ENCODE results near the gene EVA1A.

The EVA1A gene

GRCh38 chr2:75475049-75475448 lies 85.7 kb downstream of the EVA1A start:
- no peak overlapping the region for H3K18ac ChIP-seq (ENCODE audit: low read depth in 1 of 2, low read length in 2 of 2)

GRCh38 chr2:75474115-75474514 lies 86.6 kb downstream of the EVA1A start:
- H2BK12ac ChIP-seq (ENCODE audit: low read length in 2 of 2), result no peak overlapping the region
- H3K23ac ChIP-seq (ENCODE audit: low read length in 2 of 2), result no peak overlapping the region
- no peaks in the 10 kb centered on the region for H3K36me3 ChIP-seq (ENCODE audit: control insufficient read depth in 1 of 2, insufficient read depth in 2 of 2, low read depth in 1 of 2, low read length in 2 of 2)
- no peak overlapping the region for H3K9ac ChIP-seq (ENCODE audit: low read length)
- H3K4me3 ChIP-seq (ENCODE audit: insufficient read depth in 1 of 2, low read depth in 1 of 2, low read length in 2 of 2), result no peak overlapping the region
- H4K8ac ChIP-seq (ENCODE audit: low read length), result no peak overlapping the region
- H2BK15ac ChIP-seq (ENCODE audit: low read depth, poor library complexity, severe bottlenecking), result no peak overlapping the region
- H3K9me3 ChIP-seq (ENCODE audit: control insufficient read depth, low read length), result no peaks in the 10 kb centered on the region
- H2BK5ac ChIP-seq (ENCODE audit: low read depth, low read length, poor library complexity, severe bottlenecking), result no peak overlapping the region
- 89% methylated on average over 7 of the region's 8 CpGs for WGBS
- no peak overlapping the region for H2AFZ ChIP-seq (ENCODE audit: low read depth, low read length)
- peaks cover 0 to 14% of the 10 kb centered on the region in 2 experiments for H3K27me3 ChIP-seq (ENCODE audit: control insufficient read depth in 1 of 2, insufficient read depth in 1 of 2, low read length in 2 of 2)
- H3K14ac ChIP-seq (ENCODE audit: low read length in 2 of 2), result no peak overlapping the region
- peak overlapping the region; percentile 24 for H3K4me2 ChIP-seq (ENCODE audit: low read length, poor library complexity, severe bottlenecking)
- DNase-seq, result no peak
- no peaks in the 10 kb centered on the region for H3K4me1 ChIP-seq (ENCODE audit: control insufficient read depth, insufficient read depth, low read depth, low read length)
- no peaks in the 10 kb centered on the region for H3K79me1 ChIP-seq (replicated peaks; ENCODE audit: low read length, poor library complexity, severe bottlenecking)
- no peak overlapping the region for H3K18ac ChIP-seq (ENCODE audit: low read depth in 1 of 2, low read length in 2 of 2)
- H2AK5ac ChIP-seq (ENCODE audit: low read length, severe bottlenecking), result no peak overlapping the region
- H4K91ac ChIP-seq (ENCODE audit: low read length), result no peak overlapping the region
- no peak overlapping the region for H3K4ac ChIP-seq (ENCODE audit: low read depth in 1 of 2, low read length in 2 of 2)
- H3K27ac ChIP-seq (ENCODE audit: low read length, poor library complexity, severe bottlenecking), result no peak overlapping the region
- H2BK120ac ChIP-seq (ENCODE audit: low read depth, low read length), result no peak overlapping the region

More at GRCh38 chr2:75475049-75475448, 85.7 kb downstream of the EVA1A start:
- Histone ChIP-seq H2BK5ac (ENCODE audit: low read depth, low read length, poor library complexity, severe bottlenecking) (no peak overlapping the region), H3K27me3 (ENCODE audit: control insufficient read depth in 1 of 2, insufficient read depth in 1 of 2, low read length in 2 of 2) (peaks cover 0 to 10% of the 10 kb centered on the region in 2 experiments), H3K23ac (ENCODE audit: low read length in 2 of 2) (no peak overlapping the region), H3K27ac (ENCODE audit: low read length, poor library complexity, severe bottlenecking) (no peak overlapping the region), H3K4me3 (ENCODE audit: insufficient read depth in 1 of 2, low read depth in 1 of 2, low read length in 2 of 2) (no peak overlapping the region), H3K4me1 (ENCODE audit: control insufficient read depth, insufficient read depth, low read depth, low read length) (no peaks in the 10 kb centered on the region), H4K91ac (ENCODE audit: low read length) (no peak overlapping the region), H2AK5ac (ENCODE audit: low read length, severe bottlenecking) (no peak overlapping the region), H3K14ac (ENCODE audit: low read length in 2 of 2) (no peak overlapping the region), H3K79me1 (replicated peaks; ENCODE audit: low read length, poor library complexity, severe bottlenecking) (no peaks in the 10 kb centered on the region), H3K36me3 (ENCODE audit: control insufficient read depth in 1 of 2, insufficient read depth in 2 of 2, low read depth in 1 of 2, low read length in 2 of 2) (no peaks in the 10 kb centered on the region), H2BK12ac (ENCODE audit: low read length in 2 of 2) (no peak overlapping the region), H4K8ac (ENCODE audit: low read length) (no peak overlapping the region), H2AFZ (ENCODE audit: low read depth, low read length) (no peak overlapping the region), H3K4ac (ENCODE audit: low read depth in 1 of 2, low read length in 2 of 2) (no peak overlapping the region), H3K4me2 (ENCODE audit: low read length, poor library complexity, severe bottlenecking) (no peak overlapping the region), H2BK120ac (ENCODE audit: low read depth, low read length) (no peak overlapping the region), H3K9me3 (ENCODE audit: control insufficient read depth, low read length) (no peaks in the 10 kb centered on the region), H3K9ac (ENCODE audit: low read length) (no peak overlapping the region), H2BK15ac (ENCODE audit: low read depth, poor library complexity, severe bottlenecking) (no peak overlapping the region)
- 86% methylated on average over 2 of the region's 2 CpGs for WGBS
- DNase-seq, result no peak

- Histone ChIP-seq H3K36me3 (ENCODE audit: control insufficient read depth in 1 of 2, insufficient read depth in 2 of 2, low read depth in 1 of 2, low read length in 2 of 2) (no peaks in the 10 kb centered on the region), H3K9me3 (ENCODE audit: control insufficient read depth, low read length) (no peaks in the 10 kb centered on the region), H2AK5ac (ENCODE audit: low read length, severe bottlenecking) (no peak overlapping the region), H3K27me3 (ENCODE audit: control insufficient read depth in 1 of 2, insufficient read depth in 1 of 2, low read length in 2 of 2) (peaks cover 5 to 8% of the 10 kb centered on the region in 2 experiments), H3K23ac (ENCODE audit: low read length in 2 of 2) (no peak overlapping the region), H3K9ac (ENCODE audit: low read length) (no peak overlapping the region), H2AFZ (ENCODE audit: low read depth, low read length) (no peak overlapping the region), H2BK12ac (ENCODE audit: low read length in 2 of 2) (no peak overlapping the region), H3K27ac (ENCODE audit: low read length, poor library complexity, severe bottlenecking) (no peak overlapping the region), H3K18ac (ENCODE audit: low read depth in 1 of 2, low read length in 2 of 2) (no peak overlapping the region), H3K4me1 (ENCODE audit: control insufficient read depth, insufficient read depth, low read depth, low read length) (peaks cover 2% of the 10 kb centered on the region), H3K79me1 (replicated peaks; ENCODE audit: low read length, poor library complexity, severe bottlenecking) (no peaks in the 10 kb centered on the region), H3K4ac (ENCODE audit: low read depth in 1 of 2, low read length in 2 of 2) (no peak overlapping the region), H2BK120ac (ENCODE audit: low read depth, low read length) (no peak overlapping the region), H2BK15ac (ENCODE audit: low read depth, poor library complexity, severe bottlenecking) (no peak overlapping the region), H3K4me3 (ENCODE audit: insufficient read depth in 1 of 2, low read depth in 1 of 2, low read length in 2 of 2) (no peak overlapping the region), H2BK5ac (ENCODE audit: low read depth, low read length, poor library complexity, severe bottlenecking) (no peak overlapping the region), H4K91ac (ENCODE audit: low read length) (no peak overlapping the region), H3K14ac (ENCODE audit: low read length in 2 of 2) (no peak overlapping the region), H3K4me2 (ENCODE audit: low read length, poor library complexity, severe bottlenecking) (no peak overlapping the region), H4K8ac (ENCODE audit: low read length) (no peak overlapping the region)
- peak; percentile 36 for DNase-seq
- WGBS, result 82% methylated on average over 2 of the region's 3 CpGs
Measured at GRCh38 chr2:75466708-75467311, 93.9 kb downstream of the EVA1A start.

- peak; percentile 44 for DNase-seq
- no peak overlapping the region for H3K14ac ChIP-seq (ENCODE audit: low read length in 2 of 2)
- H3K4me2 ChIP-seq (ENCODE audit: low read length, poor library complexity, severe bottlenecking), result no peak overlapping the region
- H3K18ac ChIP-seq (ENCODE audit: low read depth in 1 of 2, low read length in 2 of 2), result no peak overlapping the region
- H3K9ac ChIP-seq (ENCODE audit: low read length), result no peak overlapping the region
- no peak overlapping the region for H2AFZ ChIP-seq (ENCODE audit: low read depth, low read length)
- no peaks in the 10 kb centered on the region for H3K36me3 ChIP-seq (ENCODE audit: control insufficient read depth in 1 of 2, insufficient read depth in 2 of 2, low read depth in 1 of 2, low read length in 2 of 2)
- H3K9me3 ChIP-seq (ENCODE audit: control insufficient read depth, low read length), result no peaks in the 10 kb centered on the region
- no peak overlapping the region for H4K91ac ChIP-seq (ENCODE audit: low read length)
- H2AK5ac ChIP-seq (ENCODE audit: low read length, severe bottlenecking), result no peak overlapping the region
- no peak overlapping the region for H4K8ac ChIP-seq (ENCODE audit: low read length)
- H2BK15ac ChIP-seq (ENCODE audit: low read depth, poor library complexity, severe bottlenecking), result no peak overlapping the region
- H2BK12ac ChIP-seq (ENCODE audit: low read length in 2 of 2), result no peak overlapping the region
- H2BK120ac ChIP-seq (ENCODE audit: low read depth, low read length), result no peak overlapping the region
- H3K4ac ChIP-seq (ENCODE audit: low read depth in 1 of 2, low read length in 2 of 2), result no peak overlapping the region
- no peak overlapping the region for H3K4me3 ChIP-seq (ENCODE audit: insufficient read depth in 1 of 2, low read depth in 1 of 2, low read length in 2 of 2)
- no peak overlapping the region for H3K27ac ChIP-seq (ENCODE audit: low read length, poor library complexity, severe bottlenecking)
- peaks cover 2% of the 10 kb centered on the region for H3K4me1 ChIP-seq (ENCODE audit: control insufficient read depth, insufficient read depth, low read depth, low read length)
- no peak overlapping the region for H2BK5ac ChIP-seq (ENCODE audit: low read depth, low read length, poor library complexity, severe bottlenecking)
- WGBS, result 100% methylated on average over 1 of the region's 1 CpG
- H3K27me3 ChIP-seq (ENCODE audit: control insufficient read depth in 1 of 2, insufficient read depth in 1 of 2, low read length in 2 of 2), result peaks cover 5 to 8% of the 10 kb centered on the region in 2 experiments
- no peak overlapping the region for H3K23ac ChIP-seq (ENCODE audit: low read length in 2 of 2)
- no peaks in the 10 kb centered on the region for H3K79me1 ChIP-seq (replicated peaks; ENCODE audit: low read length, poor library complexity, severe bottlenecking)
Measured at GRCh38 chr2:75465317-75465984, 95.3 kb downstream of the EVA1A start.
